Immature natural killer cell (primary cell): ENCODE data around the gene GSTK1. TPM values are rescaled to one million over a fixed set of nuclear protein-coding genes. Genes with fewer than 3 reads are reported as not detected.
"Not testable (repeated sequence)": the region's sequence is repeated elsewhere in the genome, so short reads cannot be mapped to it uniquely, and the experiment has no call there.

Source experiments
- DNase-seq, 3 donors: peaks; one replicate each; pipeline ENCODE4 v3.0.0; 2022; ENCODE audit warnings: mixed read lengths in 1 of 3
- H3K27ac Mint-ChIP-seq, 6 donors: one replicate each; pipeline ENCODE4 v1.8.0; 2020; ENCODE audit warnings: mixed read lengths in 6 of 6, mild to moderate bottlenecking in 5 of 6, inconsistent platforms in 4 of 6, moderate library complexity in 3 of 6
- H3K27me3 Mint-ChIP-seq, 3 donors: one replicate each; pipeline ENCODE4 v1.8.0; 2020 to 2021; ENCODE audit warnings: low read depth in 3 of 3, mild to moderate bottlenecking in 3 of 3, mixed read lengths in 3 of 3, moderate library complexity in 3 of 3, inconsistent platforms in 1 of 3
- H3K36me3 Mint-ChIP-seq, 3 donors: one replicate each; pipeline ENCODE4 v1.8.0; 2020; ENCODE audit warnings: mixed read lengths in 3 of 3, inconsistent platforms in 2 of 3, mild to moderate bottlenecking in 2 of 3
- H3K4me1 Mint-ChIP-seq, 2 donors: one replicate each; pipeline ENCODE4 v1.8.0; 2020; ENCODE audit warnings: inconsistent platforms in 2 of 2, mild to moderate bottlenecking in 2 of 2, mixed read lengths in 2 of 2, moderate library complexity in 1 of 2
- H3K4me3 Mint-ChIP-seq, 5 donors: one replicate each; pipeline ENCODE4 v1.8.0; 2020; ENCODE audit warnings: mild to moderate bottlenecking in 5 of 5, mixed read lengths in 5 of 5, inconsistent platforms in 3 of 5, moderate library complexity in 3 of 5
- H3K9me3 Mint-ChIP-seq, 6 donors: one replicate each; pipeline ENCODE4 v1.8.0; 2020; ENCODE audit warnings: mild to moderate bottlenecking in 6 of 6, mixed read lengths in 6 of 6, inconsistent platforms in 4 of 6, moderate library complexity in 3 of 6
- polyA plus RNA-seq, 3 donors: library from polyadenylated mRNA; unstranded; fragments of 300-500 nt; fragmentation: Illumina TruSeq; gene quantifications; one replicate each; pipeline ENCODE4 v1.2.3, GENCODE V29; 2021

Gene GSTK1
- polyA plus RNA-seq, 3 donors from 2014 or later = 238 to 266 (median 252) TPM

DNA sequence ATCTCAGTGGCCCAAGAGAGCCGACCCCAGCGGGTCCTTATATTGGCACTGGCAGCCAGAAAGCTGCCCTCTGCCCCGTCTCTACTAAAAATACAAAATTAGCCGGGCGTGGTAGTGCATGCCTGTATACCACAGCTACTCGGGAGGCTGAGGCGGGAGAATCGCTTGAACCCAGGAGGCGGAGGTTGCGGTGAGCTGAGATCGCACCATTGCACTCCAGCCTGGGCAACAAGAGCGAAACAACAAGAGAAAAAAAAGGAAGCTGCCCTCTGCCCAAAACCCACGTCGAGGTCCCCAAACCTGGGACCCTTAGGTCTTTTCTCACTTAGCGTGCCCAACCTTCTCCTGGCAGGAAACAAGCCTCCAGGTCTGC is 941 bp downstream of the GSTK1 start:
- not testable (repeated sequence) for DNase-seq, H3K27me3 Mint-ChIP-seq, H3K9me3 Mint-ChIP-seq
- Mint-ChIP-seq H3K4me1 (peaks cover 30 to 44% of the 10 kb centered on the region in 2 donors), H3K36me3 (peaks cover 5 to 16% (median 7%) of the 10 kb centered on the region in 3 donors), H3K27ac (peak overlapping the region; percentile 82 to 95 (median 88)), H3K4me3 (peak overlapping the region; percentile 87 to 97 (median 95))

DNA sequence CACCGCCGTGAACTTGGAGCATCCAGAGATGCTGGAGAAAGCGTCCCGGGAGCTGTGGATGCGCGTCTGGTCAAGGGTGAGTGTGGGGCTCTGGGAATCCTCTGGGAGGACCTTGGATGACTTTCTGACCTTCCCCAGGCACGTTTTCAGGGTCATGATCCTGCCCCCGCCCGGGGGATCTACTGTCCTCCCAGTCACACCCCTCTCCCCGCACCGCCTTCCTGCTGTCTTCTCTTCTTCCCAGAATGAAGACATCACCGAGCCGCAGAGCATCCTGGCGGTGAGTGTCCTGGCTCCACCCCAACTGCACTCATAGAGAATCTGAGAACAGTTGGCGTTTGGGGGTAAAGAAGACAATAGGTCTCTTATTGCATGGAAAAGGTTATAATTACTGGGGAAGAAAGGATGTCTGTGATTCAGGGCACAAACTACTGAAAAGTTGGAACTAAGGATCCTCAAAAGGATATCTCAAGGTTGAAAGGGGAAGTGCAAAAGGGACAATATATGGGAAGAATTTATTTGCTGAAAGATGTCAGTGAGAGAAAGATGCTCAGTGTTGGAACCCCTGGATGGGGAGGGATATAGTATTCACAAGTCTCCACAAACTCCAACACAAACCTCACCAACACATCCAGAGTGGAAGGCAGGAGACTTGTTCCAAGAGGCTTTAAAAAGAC is 1.9 kb downstream of the GSTK1 start:
- H3K9me3 Mint-ChIP-seq = no peaks in the 10 kb centered on the region
- H3K36me3 Mint-ChIP-seq = peaks cover 13 to 26% (median 13%) of the 10 kb centered on the region in 3 donors
- peaks cover 30 to 44% of the 10 kb centered on the region in 2 donors for H3K4me1 Mint-ChIP-seq
- peak overlapping the region; percentile 13 to 97 (median 33) for H3K4me3 Mint-ChIP-seq
- no peak for DNase-seq
- peaks cover 0 to 3% (median 3%) of the 10 kb centered on the region in 3 donors for H3K27me3 Mint-ChIP-seq
- H3K27ac Mint-ChIP-seq = peak overlapping the region in 5 of 6 donors; percentile 21 to 88 (median 45)

DNA sequence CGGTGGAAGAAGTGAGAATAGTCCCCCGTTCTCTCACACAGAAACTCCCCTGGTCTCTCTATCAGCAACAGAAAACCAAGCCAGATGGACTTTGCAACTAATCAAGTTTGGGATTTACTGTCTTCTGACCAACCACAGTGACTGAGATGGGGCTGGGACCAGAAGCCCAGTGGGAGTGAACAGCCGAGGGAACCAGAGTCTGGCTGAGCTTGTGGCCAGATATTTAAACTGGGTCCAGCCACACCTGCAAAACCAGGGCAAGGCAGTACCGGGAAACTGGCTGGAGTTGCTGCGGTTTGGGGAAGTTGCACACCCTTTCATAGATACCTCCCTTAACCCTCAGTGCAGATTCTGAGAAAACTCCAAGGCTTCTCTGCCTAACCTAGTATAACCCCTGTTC is 6.0 kb downstream of the GSTK1 start:
- DNase-seq = no peak
- no peaks in the 10 kb centered on the region for H3K9me3 Mint-ChIP-seq
- H3K27me3 Mint-ChIP-seq = peaks cover 0 to 3% (median 0%) of the 10 kb centered on the region in 3 donors
- peaks cover 13 to 26% (median 18%) of the 10 kb centered on the region in 3 donors for H3K36me3 Mint-ChIP-seq
- peak overlapping the region in 2 of 6 donors; percentile 30 to 52 for H3K27ac Mint-ChIP-seq
- peaks cover 13 to 22% of the 10 kb centered on the region in 2 donors for H3K4me1 Mint-ChIP-seq
- H3K4me3 Mint-ChIP-seq = no peak overlapping the region

DNA sequence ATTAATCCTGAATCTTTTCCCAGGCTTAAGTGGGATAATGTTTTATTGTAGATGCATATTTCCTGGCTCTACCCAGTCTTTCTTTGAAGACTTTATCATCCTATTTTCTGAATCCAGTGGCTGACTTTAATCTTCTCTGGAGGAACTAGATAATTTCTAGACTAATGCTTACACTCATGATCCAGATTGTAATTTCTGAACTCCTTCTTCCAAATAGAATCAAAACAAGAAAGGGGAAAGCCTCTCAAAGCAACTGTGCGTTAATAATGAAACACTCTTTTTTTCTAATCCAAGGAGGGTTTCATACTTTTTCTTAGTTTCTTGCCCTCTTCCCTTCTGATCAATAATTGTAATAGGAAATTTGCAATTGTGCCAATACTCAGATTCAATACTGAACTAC is 8.0 kb downstream of the GSTK1 start:
- Mint-ChIP-seq H3K27ac (peak overlapping the region in 1 of 6 donors; percentile 67), H3K27me3 (peaks cover 0 to 2% (median 1%) of the 10 kb centered on the region in 3 donors), H3K4me1 (peaks cover 0 to 2% of the 10 kb centered on the region in 2 donors), H3K36me3 (peaks cover 12 to 22% (median 18%) of the 10 kb centered on the region in 3 donors), H3K4me3 (no peak overlapping the region), H3K9me3 (no peaks in the 10 kb centered on the region)
- DNase-seq = no peak

DNA sequence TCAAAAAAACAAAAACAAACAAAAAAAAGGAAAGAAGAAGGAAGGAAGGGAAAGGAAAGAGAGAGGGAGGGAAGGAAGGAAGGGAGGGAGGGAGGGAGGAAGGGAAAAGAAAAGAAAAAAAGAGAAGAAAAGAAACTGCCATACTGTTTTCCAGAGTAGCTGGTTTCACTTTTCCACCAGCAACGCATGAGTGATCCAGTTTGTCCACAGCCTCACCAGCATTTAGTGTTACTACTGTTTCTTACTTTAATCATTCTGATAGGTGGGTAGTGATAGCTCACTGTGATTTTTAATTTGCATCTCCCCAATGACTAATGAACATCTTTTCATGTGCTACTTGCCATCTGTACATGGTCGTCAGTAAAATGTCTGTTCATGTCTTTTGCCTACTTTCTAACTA is 9.6 kb downstream of the GSTK1 start:
- no peak for DNase-seq
- peaks cover 0 to 2% (median 1%) of the 10 kb centered on the region in 3 donors for H3K27me3 Mint-ChIP-seq
- H3K36me3 Mint-ChIP-seq = peaks cover 6 to 21% (median 18%) of the 10 kb centered on the region in 3 donors
- no peak overlapping the region for H3K4me3 Mint-ChIP-seq
- H3K4me1 Mint-ChIP-seq = no peaks in the 10 kb centered on the region
- H3K27ac Mint-ChIP-seq = no peak overlapping the region
- H3K9me3 Mint-ChIP-seq = no peaks in the 10 kb centered on the region

DNA sequence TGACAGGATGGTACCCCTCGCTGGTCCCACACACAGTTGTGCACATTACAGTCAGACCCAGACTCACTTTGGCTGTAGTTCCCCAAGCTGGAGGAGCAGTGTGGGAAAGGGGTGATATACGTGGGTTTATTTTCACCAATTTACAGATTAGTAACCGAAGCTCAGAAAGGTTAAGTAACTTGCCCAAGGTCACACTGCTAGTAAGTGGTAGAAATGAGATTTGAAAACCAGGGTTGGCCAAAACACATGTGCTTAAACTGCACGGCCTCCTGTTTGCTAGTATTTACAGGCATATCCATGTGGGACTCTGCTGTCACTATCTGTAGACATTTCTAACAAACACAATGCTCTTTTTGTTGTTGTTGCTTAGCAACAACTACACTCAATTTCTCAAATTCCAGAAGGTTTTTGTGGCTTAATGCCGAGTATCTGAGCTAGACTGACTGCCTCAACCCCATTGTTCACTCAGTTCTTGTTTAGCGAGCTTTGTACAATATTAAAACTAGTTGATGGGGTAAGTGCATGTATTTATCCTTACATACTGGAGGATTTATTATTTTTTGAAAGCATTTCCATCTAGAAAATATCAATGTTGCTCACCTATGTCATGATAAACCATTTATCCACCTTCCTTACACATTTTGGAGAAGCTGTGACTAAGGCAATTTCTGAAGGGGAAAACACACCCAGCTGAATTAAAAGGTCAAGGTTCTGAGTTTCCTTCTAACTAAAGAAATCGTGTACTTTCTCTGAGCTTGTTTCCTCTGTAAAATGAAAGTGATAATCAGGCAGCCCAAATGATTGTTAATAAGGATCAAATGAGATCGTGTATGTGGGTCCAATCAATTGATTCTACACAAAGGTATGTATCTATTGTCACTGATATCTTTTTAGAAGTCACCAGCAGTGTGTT is 16.2 kb downstream of the GSTK1 start:
- Mint-ChIP-seq H3K4me1 (peaks cover 0 to 6% of the 10 kb centered on the region in 2 donors), H3K27me3 (peaks cover 0 to 3% (median 0%) of the 10 kb centered on the region in 3 donors), H3K9me3 (no peaks in the 10 kb centered on the region), H3K4me3 (peak overlapping the region in 2 of 5 donors; percentile 12 to 33), H3K27ac (peak overlapping the region in 1 of 6 donors; percentile 55), H3K36me3 (no peaks in the 10 kb centered on the region)
- no peak for DNase-seq

DNA sequence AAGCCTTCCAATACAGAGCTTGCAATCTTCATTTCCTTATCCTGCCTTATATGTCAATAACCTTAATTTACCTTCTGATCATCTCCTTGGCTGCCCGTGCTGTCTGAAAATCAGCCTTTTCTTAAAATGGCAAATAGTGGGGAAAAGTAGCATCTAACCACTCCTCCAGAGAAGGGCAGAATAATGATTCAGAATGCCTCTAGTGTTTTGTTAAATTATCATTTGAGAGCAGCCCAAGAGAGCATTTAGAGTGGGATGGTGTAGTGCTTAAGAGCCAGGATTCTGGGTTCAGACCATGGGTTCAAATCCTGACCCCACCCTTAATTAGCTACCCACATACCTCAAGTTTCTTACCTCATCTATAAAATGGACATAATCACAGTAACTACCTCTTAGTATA is 16.9 kb downstream of the GSTK1 start:
- Mint-ChIP-seq H3K4me3 (peak overlapping the region in 2 of 5 donors; percentile 12 to 33), H3K9me3 (no peaks in the 10 kb centered on the region), H3K27me3 (peaks cover 0 to 2% (median under 1%) of the 10 kb centered on the region in 3 donors), H3K27ac (peak overlapping the region in 1 of 6 donors; percentile 78), H3K36me3 (no peaks in the 10 kb centered on the region), H3K4me1 (peaks cover 0 to 6% of the 10 kb centered on the region in 2 donors)
- DNase-seq = no peak

DNA sequence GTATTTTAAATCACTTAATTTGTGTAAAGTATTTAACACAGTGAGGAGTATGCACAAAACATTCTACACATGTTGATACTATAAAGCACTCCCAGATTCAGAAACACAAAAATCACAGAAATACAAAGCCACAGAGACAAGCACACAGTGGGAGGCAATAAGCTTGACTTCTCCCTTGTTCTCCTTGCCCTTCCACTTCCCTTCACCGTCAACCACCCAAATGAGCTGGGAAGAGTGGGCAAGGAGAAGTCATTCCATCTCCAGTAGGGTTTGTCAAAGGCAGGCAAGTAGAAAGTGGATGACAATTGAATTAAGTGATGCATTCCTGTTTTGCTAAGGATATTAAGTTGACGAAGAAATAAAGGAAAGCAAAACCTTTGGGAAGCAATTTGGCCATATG is 17.3 kb downstream of the GSTK1 start:
- DNase-seq = no peak
- Mint-ChIP-seq H3K9me3 (no peaks in the 10 kb centered on the region), H3K27ac (no peak overlapping the region), H3K36me3 (no peaks in the 10 kb centered on the region), H3K4me1 (peaks cover 0 to 6% of the 10 kb centered on the region in 2 donors), H3K27me3 (peaks cover 0 to 2% (median 2%) of the 10 kb centered on the region in 3 donors), H3K4me3 (no peak overlapping the region)

DNA sequence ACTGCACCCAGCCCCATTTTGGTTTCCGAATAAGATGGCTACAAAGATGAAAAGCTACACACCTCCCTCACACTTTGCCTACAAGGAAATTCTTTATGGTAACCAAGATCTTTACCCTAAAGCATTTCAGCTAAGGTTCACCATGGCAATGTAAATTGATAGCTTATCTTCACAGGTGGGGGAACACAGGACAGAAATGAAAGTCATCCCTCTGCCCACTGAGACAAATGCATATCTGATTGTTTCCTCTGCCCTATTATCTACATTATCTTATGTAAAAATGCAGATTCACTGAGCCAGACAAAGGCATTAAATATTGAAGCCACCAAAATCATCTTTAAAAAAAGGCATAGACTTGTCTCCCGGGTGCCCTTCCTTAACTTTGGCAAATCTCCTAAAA is 18.3 kb downstream of the GSTK1 start:
- Mint-ChIP-seq H3K4me3 (no peak overlapping the region), H3K27me3 (peaks cover 0 to 2% (median 2%) of the 10 kb centered on the region in 3 donors), H3K27ac (no peak overlapping the region), H3K36me3 (no peaks in the 10 kb centered on the region), H3K9me3 (no peaks in the 10 kb centered on the region), H3K4me1 (peaks cover 0 to 6% of the 10 kb centered on the region in 2 donors)
- DNase-seq = no peak

DNA sequence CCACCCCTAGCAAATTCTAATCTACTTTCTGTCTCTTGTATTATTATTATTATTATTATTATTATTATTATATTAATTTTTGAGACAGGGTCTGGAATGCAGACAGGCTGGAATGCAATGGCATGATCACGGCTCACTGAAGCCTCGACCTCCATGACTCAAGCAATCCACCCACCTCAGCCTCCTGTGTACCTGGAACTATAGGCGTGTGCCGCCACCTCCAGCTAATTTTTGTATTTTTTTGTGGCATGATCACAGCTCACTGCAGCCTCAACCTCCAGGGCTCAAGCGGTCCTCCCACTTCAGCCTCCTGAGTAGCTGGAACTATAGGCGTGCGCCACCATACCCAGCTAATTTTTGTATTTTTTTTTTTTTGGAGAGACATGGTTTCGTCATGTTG is 18.9 kb downstream of the GSTK1 start:
- peaks cover 6 to 9% of the 10 kb centered on the region in 2 donors for H3K4me1 Mint-ChIP-seq
- no peaks in the 10 kb centered on the region for H3K36me3 Mint-ChIP-seq
- H3K27me3 Mint-ChIP-seq = peaks cover 0 to 2% (median 2%) of the 10 kb centered on the region in 3 donors
- no peak overlapping the region for H3K27ac Mint-ChIP-seq
- no peaks in the 10 kb centered on the region for H3K9me3 Mint-ChIP-seq
- DNase-seq = no peak
- no peak overlapping the region for H3K4me3 Mint-ChIP-seq

DNA sequence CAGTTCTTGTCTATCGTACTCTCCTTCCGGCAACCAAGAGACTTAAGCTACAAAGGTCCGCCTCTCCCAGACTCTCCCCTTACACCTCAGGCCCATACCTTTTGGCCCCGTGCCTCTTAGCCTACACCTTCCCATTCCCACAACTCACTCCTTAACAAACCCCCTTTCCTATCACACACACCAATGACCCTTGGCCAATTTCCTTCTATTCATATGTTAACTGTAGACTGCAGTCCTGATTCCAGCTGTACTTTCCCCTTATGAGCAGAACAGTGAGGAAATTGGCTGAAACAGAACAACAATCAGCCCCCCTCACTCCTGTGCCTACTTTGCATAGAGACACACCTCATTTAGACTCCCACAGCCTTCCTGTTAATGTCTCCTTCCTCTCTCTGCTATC is 20.1 kb downstream of the GSTK1 start:
- no peak for DNase-seq
- Mint-ChIP-seq H3K4me1 (peaks cover 16 to 17% of the 10 kb centered on the region in 2 donors), H3K9me3 (no peaks in the 10 kb centered on the region), H3K4me3 (no peak overlapping the region), H3K27ac (no peak overlapping the region), H3K27me3 (peaks cover 5 to 6% (median 6%) of the 10 kb centered on the region in 3 donors), H3K36me3 (no peaks in the 10 kb centered on the region)

DNA sequence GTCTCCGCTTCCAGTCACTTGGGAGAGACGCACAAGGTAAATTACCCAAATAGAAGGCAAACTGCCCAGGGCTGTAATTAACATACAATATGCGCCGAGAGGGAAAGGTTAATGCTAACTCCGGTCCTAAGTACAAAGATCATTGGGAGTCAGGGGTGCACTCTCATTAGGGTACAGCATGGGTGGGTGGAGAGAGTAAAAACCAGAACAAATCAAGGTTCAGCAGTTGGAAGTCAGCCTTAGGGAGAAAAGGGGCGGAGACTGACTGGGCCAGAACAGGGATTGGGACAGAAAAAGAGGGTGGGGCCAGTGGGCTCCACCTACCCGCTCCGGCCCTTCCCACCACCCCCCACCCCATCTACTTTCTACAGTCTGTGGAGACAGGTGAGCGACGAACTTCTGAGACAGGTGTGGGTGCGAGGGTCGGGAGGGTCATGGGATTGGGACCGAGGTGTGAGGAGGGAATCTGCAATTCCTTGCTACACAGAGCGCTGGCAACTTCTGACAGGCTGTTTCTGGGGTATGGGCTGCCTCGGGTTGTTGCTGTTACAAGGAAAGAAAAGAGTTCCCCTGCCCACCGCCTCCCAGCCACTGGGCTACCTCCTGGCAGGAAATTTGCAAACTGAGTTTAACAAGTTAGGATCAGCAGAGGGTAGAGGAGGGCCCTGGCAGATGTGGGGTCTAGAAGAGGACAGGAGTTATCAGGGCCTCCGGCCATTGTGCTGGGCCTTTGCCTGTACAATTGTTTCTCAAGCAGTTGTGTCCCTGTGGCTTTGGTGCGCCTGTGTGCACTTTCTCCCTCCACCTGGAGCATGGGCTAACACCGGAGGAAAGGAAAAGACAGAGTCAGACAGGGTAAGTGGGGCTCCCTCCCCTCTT is 21.6 kb downstream of the GSTK1 start, which contains the start of gene TMEM139:
TMEM139 (plus strand) TSS at position 368 of the 879 bp plus-strand sequence. CDS start 1,000 bp downstream, outside the sequence.
- DNase-seq = no peak
- no peak within 1 kb of the TSS for H3K27ac Mint-ChIP-seq
- peak within 1 kb of the TSS in 1 of 5 donors; percentile 42 for H3K4me3 Mint-ChIP-seq
- H3K27me3 Mint-ChIP-seq = peaks cover 4 to 9% (median 5%) of the 10 kb centered on the region in 3 donors
- no peaks in the 10 kb centered on the region for H3K36me3 Mint-ChIP-seq
- no peaks in the 10 kb centered on the region for H3K9me3 Mint-ChIP-seq
- H3K4me1 Mint-ChIP-seq = peaks cover 24 to 29% of the 10 kb centered on the region in 2 donors

DNA sequence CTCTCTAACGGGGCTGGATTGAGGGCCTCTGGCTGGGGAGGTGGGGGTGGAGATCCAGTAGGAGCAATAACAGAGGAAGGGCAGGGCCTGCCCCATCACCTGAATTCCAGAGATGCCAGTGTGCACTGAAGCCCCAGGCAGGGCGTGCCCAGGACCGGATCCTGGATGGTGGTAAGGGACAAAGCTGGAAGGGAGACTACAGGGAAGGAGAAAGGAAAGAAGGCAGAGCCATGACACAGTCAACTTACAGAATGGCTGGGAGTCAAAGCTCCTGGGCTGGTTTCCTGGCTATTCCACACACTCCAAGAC is 22.2 kb downstream of the GSTK1 start:
- no peaks in the 10 kb centered on the region for H3K9me3 Mint-ChIP-seq
- peaks cover 4 to 9% (median 5%) of the 10 kb centered on the region in 3 donors for H3K27me3 Mint-ChIP-seq
- H3K4me1 Mint-ChIP-seq = peaks cover 29 to 35% of the 10 kb centered on the region in 2 donors
- H3K36me3 Mint-ChIP-seq = no peaks in the 10 kb centered on the region
- DNase-seq = no peak
- no peak overlapping the region for H3K27ac Mint-ChIP-seq
- peak overlapping the region in 1 of 5 donors; percentile 42 for H3K4me3 Mint-ChIP-seq
